Measurements from ENCODE around the gene STH.

The STH gene

GRCh38 chr17:45989759-45990158, 9.3 kb upstream of the STH start:
- Histone ChIP-seq H3K27me3 (no peaks in the 10 kb centered on the region; a peak in 1 of 22 replicates), H3K27ac (no peak overlapping the region), H3K4me2 (no peak overlapping the region), H3K4me1 (peaks cover 0 to 16% (median 2%) of the 10 kb centered on the region in 10 experiments; a peak in 7 of 20 replicates), H3K4me3 (no peak overlapping the region), H3K9ac (no peak overlapping the region), H4K20me1 (no peaks in the 10 kb centered on the region), H3K36me3 (no peaks in the 10 kb centered on the region), H3K9me3 (replicated peaks in 1 of 11) (0 out of 22 replicates have a peak, but pooled peaks cover 0 to 7% (median 0%) of the 10 kb centered on the region in 11 experiments)
- no peak for TF ChIP-seq Cebpa-rat (IDR thresholded peaks at IDR 0.05)

GRCh38 chr17:45990886-45991285, 8.2 kb upstream of the STH start:
- no peak overlapping the region for H3K4me3 ChIP-seq
- H3K4me2 ChIP-seq = no peak overlapping the region
- no peak overlapping the region for H3K27ac ChIP-seq
- TF ChIP-seq Cebpa-rat (IDR thresholded peaks at IDR 0.05) = no peak
- H3K4me1 ChIP-seq = peaks cover 0 to 16% (median 2%) of the 10 kb centered on the region in 10 experiments; a peak in 7 of 20 replicates
- H3K36me3 ChIP-seq = no peaks in the 10 kb centered on the region
- H4K20me1 ChIP-seq = no peaks in the 10 kb centered on the region
- no peaks in the 10 kb centered on the region; a peak in 1 of 22 replicates for H3K27me3 ChIP-seq
- 0 out of 22 replicates have a peak, but pooled peaks cover 0 to 7% (median 0%) of the 10 kb centered on the region in 11 experiments for H3K9me3 ChIP-seq (replicated peaks in 1 of 11)
- no peak overlapping the region for H3K9ac ChIP-seq

GRCh38 chr17:45991341-45991740, 7.7 kb upstream of the STH start:
- no peaks in the 10 kb centered on the region for H4K20me1 ChIP-seq
- H3K9ac ChIP-seq = no peak overlapping the region
- H3K4me1 ChIP-seq = peaks cover 0 to 16% (median 2%) of the 10 kb centered on the region in 10 experiments; a peak in 7 of 20 replicates
- H3K36me3 ChIP-seq = no peaks in the 10 kb centered on the region
- H3K27me3 ChIP-seq = no peaks in the 10 kb centered on the region; a peak in 1 of 22 replicates
- no peak overlapping the region for H3K4me2 ChIP-seq
- no peak overlapping the region for H3K4me3 ChIP-seq
- H3K27ac ChIP-seq = no peak overlapping the region
- no peak for TF ChIP-seq Cebpa-rat (IDR thresholded peaks at IDR 0.05)
- H3K9me3 ChIP-seq (replicated peaks in 1 of 11) = 0 out of 22 replicates have a peak, but pooled peaks cover 0 to 7% (median 0%) of the 10 kb centered on the region in 11 experiments

GRCh38 chr17:45992175-45992574, 6.9 kb upstream of the STH start:
- Histone ChIP-seq H3K4me3 (no peak overlapping the region), H3K4me1 (peaks cover 0 to 16% (median 2%) of the 10 kb centered on the region in 10 experiments; a peak in 7 of 20 replicates), H3K27me3 (no peaks in the 10 kb centered on the region; a peak in 1 of 22 replicates), H3K4me2 (no peak overlapping the region), H3K36me3 (no peaks in the 10 kb centered on the region), H3K27ac (no peak overlapping the region), H3K9me3 (replicated peaks in 1 of 11) (0 out of 22 replicates have a peak, but pooled peaks cover 0 to 7% (median 0%) of the 10 kb centered on the region in 11 experiments), H4K20me1 (no peaks in the 10 kb centered on the region), H3K9ac (no peak overlapping the region)
- no peak for TF ChIP-seq Cebpa-rat (IDR thresholded peaks at IDR 0.05)

- 0 out of 22 replicates have a peak, but pooled peaks cover 0 to 7% (median 0%) of the 10 kb centered on the region in 11 experiments for H3K9me3 ChIP-seq (replicated peaks in 1 of 11)
- H3K4me1 ChIP-seq = peaks cover 0 to 10% (median under 1%) of the 10 kb centered on the region in 10 experiments; a peak in 7 of 20 replicates
- no peak overlapping the region for H3K4me3 ChIP-seq
- H3K9ac ChIP-seq = no peak overlapping the region
- H4K20me1 ChIP-seq = no peaks in the 10 kb centered on the region
- H3K4me2 ChIP-seq = no peak overlapping the region
- H3K27me3 ChIP-seq = no peaks in the 10 kb centered on the region; a peak in 1 of 22 replicates
- no peak for TF ChIP-seq Cebpa-rat (IDR thresholded peaks at IDR 0.05)
- no peak overlapping the region for H3K27ac ChIP-seq
- H3K36me3 ChIP-seq = no peaks in the 10 kb centered on the region
Measured at GRCh38 chr17:45992904-45993303, 6.1 kb upstream of the STH start.

- no peaks in the 10 kb centered on the region; a peak in 2 of 22 replicates for H4K20me1 ChIP-seq
- TF ChIP-seq Cebpa-rat (IDR thresholded peaks at IDR 0.05) = no peak
- no peak overlapping the region for H3K27ac ChIP-seq
- no peak overlapping the region for H3K9ac ChIP-seq
- H3K27me3 ChIP-seq = no peaks in the 10 kb centered on the region; a peak in 1 of 22 replicates
- 0 out of 22 replicates have a peak, but pooled peaks cover 0 to 7% (median 0%) of the 10 kb centered on the region in 11 experiments for H3K9me3 ChIP-seq (replicated peaks in 1 of 11)
- H3K4me2 ChIP-seq = no peak overlapping the region
- no peaks in the 10 kb centered on the region for H3K36me3 ChIP-seq
- H3K4me3 ChIP-seq = no peak overlapping the region
- H3K4me1 ChIP-seq = peaks cover 0 to 8% (median 0%) of the 10 kb centered on the region in 10 experiments; a peak in 1 of 20 replicates
Measured at GRCh38 chr17:45993962-45994627, 5.0 kb upstream of the STH start.

GRCh38 chr17:45994987-45995386, 4.1 kb upstream of the STH start:
- no peak overlapping the region for H3K4me2 ChIP-seq
- H3K9me3 ChIP-seq (replicated peaks in 1 of 11) = 0 out of 22 replicates have a peak, but pooled peaks cover 0 to under 1% (median 0%) of the 10 kb centered on the region in 11 experiments
- H3K36me3 ChIP-seq = no peaks in the 10 kb centered on the region
- no peaks in the 10 kb centered on the region; a peak in 1 of 22 replicates for H3K27me3 ChIP-seq
- H4K20me1 ChIP-seq = no peaks in the 10 kb centered on the region; a peak in 2 of 22 replicates
- H3K9ac ChIP-seq = no peak overlapping the region
- no peak overlapping the region for H3K4me3 ChIP-seq
- peaks cover 0 to 8% (median 0%) of the 10 kb centered on the region in 10 experiments; a peak in 1 of 20 replicates for H3K4me1 ChIP-seq
- no peak overlapping the region for H3K27ac ChIP-seq
- TF ChIP-seq Cebpa-rat (IDR thresholded peaks at IDR 0.05) = no peak

- Histone ChIP-seq H3K4me2 (no peak overlapping the region), H3K36me3 (no peaks in the 10 kb centered on the region), H3K9ac (no peak overlapping the region), H3K4me1 (peaks cover 0 to 6% (median 0%) of the 10 kb centered on the region in 10 experiments; a peak in 1 of 20 replicates), H3K9me3 (replicated peaks in 1 of 11) (no peaks in the 10 kb centered on the region), H3K27me3 (no peaks in the 10 kb centered on the region; a peak in 1 of 22 replicates), H3K4me3 (no peak overlapping the region), H3K27ac (no peak overlapping the region), H4K20me1 (no peaks in the 10 kb centered on the region; a peak in 2 of 22 replicates)
- TF ChIP-seq Cebpa-rat (IDR thresholded peaks at IDR 0.05) = no peak
Measured at GRCh38 chr17:45995627-45996270, 3.3 kb upstream of the STH start.

GRCh38 chr17:45996282-45996937, 2.6 kb upstream of the STH start:
- no peak for TF ChIP-seq Cebpa-rat (IDR thresholded peaks at IDR 0.05)
- Histone ChIP-seq H3K4me2 (no peak overlapping the region), H3K36me3 (no peaks in the 10 kb centered on the region), H4K20me1 (no peaks in the 10 kb centered on the region; a peak in 2 of 22 replicates), H3K27me3 (no peaks in the 10 kb centered on the region; a peak in 1 of 22 replicates), H3K4me1 (no peaks in the 10 kb centered on the region), H3K9me3 (replicated peaks in 1 of 11) (no peaks in the 10 kb centered on the region), H3K9ac (no peak overlapping the region), H3K4me3 (no peak overlapping the region), H3K27ac (no peak overlapping the region)
